ENCODE results near the gene EP300.
A peak's percentile ranks its signal among the peaks of the same experiment; 100 is the strongest.
"Not testable (repeated sequence)": the region's sequence is repeated elsewhere in the genome, so short reads cannot be mapped to it uniquely, and the experiment has no call there.

EP300 gene

GRCh38 chr22:41067968-41068367 is 24.4 kb upstream of the EP300 start:
- ATAC-seq (replicated peaks); DNase-seq; H3K27me3 Mint-ChIP-seq; H3K4me1 Mint-ChIP-seq (ENCODE audit: low read depth in 2 of 2); H3K9me3 Mint-ChIP-seq; H3K36me3 Mint-ChIP-seq (ENCODE audit: insufficient read depth); H3K27ac Mint-ChIP-seq; H3K4me3 Mint-ChIP-seq: not testable (repeated sequence)

- no peak for DNase-seq
- H3K9me3 Mint-ChIP-seq, result no peaks in the 10 kb centered on the region
- no peak overlapping the region for H3K27ac Mint-ChIP-seq
- ATAC-seq (replicated peaks), result no peak
- H3K27me3 Mint-ChIP-seq, result peaks cover 0 to 12% of the 10 kb centered on the region in 2 donors
- peaks cover 5 to 6% of the 10 kb centered on the region in 2 donors for H3K4me1 Mint-ChIP-seq (ENCODE audit: low read depth in 2 of 2)
- no peak overlapping the region for H3K4me3 Mint-ChIP-seq
- no peaks in the 10 kb centered on the region for H3K36me3 Mint-ChIP-seq (ENCODE audit: insufficient read depth)
These were observed 21.6 kb upstream of the EP300 start for GRCh38 chr22:41070665-41071331.

GRCh38 chr22:41074061-41074460 is 18.3 kb upstream of the EP300 start:
- H3K9me3 Mint-ChIP-seq, result no peaks in the 10 kb centered on the region
- no peak overlapping the region for H3K4me3 Mint-ChIP-seq
- ATAC-seq (replicated peaks), result no peak
- H3K27ac Mint-ChIP-seq, result no peak overlapping the region
- peaks cover 0 to 25% of the 10 kb centered on the region in 2 donors for H3K27me3 Mint-ChIP-seq
- H3K36me3 Mint-ChIP-seq (ENCODE audit: insufficient read depth), result no peaks in the 10 kb centered on the region
- peaks cover 2% of the 10 kb centered on the region in 2 donors for H3K4me1 Mint-ChIP-seq (ENCODE audit: low read depth in 2 of 2)
- DNase-seq, result no peak

- Mint-ChIP-seq H3K27ac (no peak overlapping the region), H3K4me1 (ENCODE audit: low read depth in 2 of 2) (no peaks in the 10 kb centered on the region), H3K9me3 (no peaks in the 10 kb centered on the region), H3K36me3 (ENCODE audit: insufficient read depth) (no peaks in the 10 kb centered on the region), H3K4me3 (no peak overlapping the region), H3K27me3 (peaks cover 0 to 25% of the 10 kb centered on the region in 2 donors)
- DNase-seq (no peak), ATAC-seq (replicated peaks) (no peak)
These were observed 17.9 kb upstream of the EP300 start for GRCh38 chr22:41074466-41074865.

GRCh38 chr22:41074941-41075710 is 17.3 kb upstream of the EP300 start:
- Mint-ChIP-seq H3K4me1 (ENCODE audit: low read depth in 2 of 2) (no peaks in the 10 kb centered on the region), H3K4me3 (no peak overlapping the region), H3K27ac (no peak overlapping the region), H3K27me3 (peaks cover 0 to 25% of the 10 kb centered on the region in 2 donors), H3K9me3 (no peaks in the 10 kb centered on the region), H3K36me3 (ENCODE audit: insufficient read depth) (no peaks in the 10 kb centered on the region)
- ATAC-seq (replicated peaks) (no peak), DNase-seq (no peak)

- no peak overlapping the region for H3K27ac Mint-ChIP-seq
- no peaks in the 10 kb centered on the region for H3K36me3 Mint-ChIP-seq (ENCODE audit: insufficient read depth)
- H3K9me3 Mint-ChIP-seq, result no peaks in the 10 kb centered on the region
- DNase-seq (no peak), ATAC-seq (replicated peaks) (no peak)
- no peak overlapping the region for H3K4me3 Mint-ChIP-seq
- H3K4me1 Mint-ChIP-seq (ENCODE audit: low read depth in 2 of 2), result no peaks in the 10 kb centered on the region
- peaks cover 0 to 25% of the 10 kb centered on the region in 2 donors for H3K27me3 Mint-ChIP-seq
These were observed 16.4 kb upstream of the EP300 start for GRCh38 chr22:41075946-41076345.

GRCh38 chr22:41076857-41077256 is 15.5 kb upstream of the EP300 start:
- H3K4me3 Mint-ChIP-seq, result no peak overlapping the region

GRCh38 chr22:41078931-41079330 is 13.5 kb upstream of the EP300 start:
- no peak for ATAC-seq (replicated peaks)
- DNase-seq, result no peak
- Mint-ChIP-seq H3K4me3 (no peak overlapping the region), H3K27ac (peak overlapping the region in 1 of 2 donors; percentile 23), H3K9me3 (no peaks in the 10 kb centered on the region), H3K4me1 (ENCODE audit: low read depth in 2 of 2) (no peaks in the 10 kb centered on the region), H3K36me3 (ENCODE audit: insufficient read depth) (peaks cover 3% of the 10 kb centered on the region), H3K27me3 (peaks cover 0 to 23% of the 10 kb centered on the region in 2 donors)

More at GRCh38 chr22:41076857-41077256, 15.5 kb upstream of the EP300 start:
- no peaks in the 10 kb centered on the region for H3K4me1 Mint-ChIP-seq (ENCODE audit: low read depth in 2 of 2)
- H3K27me3 Mint-ChIP-seq, result peaks cover 0 to 25% of the 10 kb centered on the region in 2 donors
- DNase-seq (no peak), ATAC-seq (replicated peaks) (no peak)
- no peak overlapping the region for H3K27ac Mint-ChIP-seq
- H3K36me3 Mint-ChIP-seq (ENCODE audit: insufficient read depth), result no peaks in the 10 kb centered on the region
- no peaks in the 10 kb centered on the region for H3K9me3 Mint-ChIP-seq

GRCh38 chr22:41085842-41086241 is 6.5 kb upstream of the EP300 start:
- no peak overlapping the region for H3K27ac Mint-ChIP-seq

GRCh38 chr22:41091132-41092022 is 1.0 kb upstream of the EP300 start:
- peaks cover 28 to 36% of the 10 kb centered on the region in 2 donors for H3K4me1 Mint-ChIP-seq (ENCODE audit: low read depth in 2 of 2)
- peaks cover 25% of the 10 kb centered on the region for H3K36me3 Mint-ChIP-seq (ENCODE audit: insufficient read depth)
- H3K9me3 Mint-ChIP-seq, result no peaks in the 10 kb centered on the region
- no peaks in the 10 kb centered on the region for H3K27me3 Mint-ChIP-seq
- ATAC-seq (replicated peaks) (peak; percentile 84), DNase-seq (peak; percentile 98)
- H3K4me3 Mint-ChIP-seq, result peak overlapping the region; percentile 95 to 97
- H3K27ac Mint-ChIP-seq, result peak overlapping the region; percentile 96 to 98

More at GRCh38 chr22:41085842-41086241, 6.5 kb upstream of the EP300 start:
- Mint-ChIP-seq H3K27me3 (no peaks in the 10 kb centered on the region), H3K4me3 (no peak overlapping the region), H3K9me3 (no peaks in the 10 kb centered on the region), H3K36me3 (ENCODE audit: insufficient read depth) (peaks cover 10% of the 10 kb centered on the region), H3K4me1 (ENCODE audit: low read depth in 2 of 2) (peaks cover 4% of the 10 kb centered on the region in 2 donors)
- DNase-seq, result no peak
- no peak for ATAC-seq (replicated peaks)

- Mint-ChIP-seq H3K27ac (peak overlapping the region; percentile 93 to 96), H3K27me3 (no peaks in the 10 kb centered on the region), H3K36me3 (ENCODE audit: insufficient read depth) (peaks cover 33% of the 10 kb centered on the region), H3K4me3 (peak overlapping the region; percentile 97 to 99), H3K4me1 (ENCODE audit: low read depth in 2 of 2) (peaks cover 34 to 47% of the 10 kb centered on the region in 2 donors), H3K9me3 (no peaks in the 10 kb centered on the region)
- ATAC-seq (replicated peaks) (no peak), DNase-seq (peak in 1 of 3 experiments; percentile 9)
These were observed 537 bp downstream of the EP300 start for GRCh38 chr22:41092847-41093411.

GRCh38 chr22:41094041-41094593 is 1.7 kb downstream of the EP300 start:
- Mint-ChIP-seq H3K4me1 (ENCODE audit: low read depth in 2 of 2) (peaks cover 36 to 58% of the 10 kb centered on the region in 2 donors), H3K27me3 (no peaks in the 10 kb centered on the region), H3K9me3 (no peaks in the 10 kb centered on the region), H3K4me3 (peak overlapping the region; percentile 97 to 99), H3K27ac (peak overlapping the region; percentile 93 to 96), H3K36me3 (ENCODE audit: insufficient read depth) (peaks cover 41% of the 10 kb centered on the region)
- no peak for DNase-seq
- no peak for ATAC-seq (replicated peaks)

GRCh38 chr22:41096391-41096790 is 4.0 kb downstream of the EP300 start:
- no peaks in the 10 kb centered on the region for H3K9me3 Mint-ChIP-seq
- peaks cover 48 to 73% of the 10 kb centered on the region in 2 donors for H3K4me1 Mint-ChIP-seq (ENCODE audit: low read depth in 2 of 2)
- no peak for ATAC-seq (replicated peaks)
- H3K27ac Mint-ChIP-seq, result peak overlapping the region; percentile 20 to 60
- peak overlapping the region; percentile 97 to 99 for H3K4me3 Mint-ChIP-seq
- H3K36me3 Mint-ChIP-seq (ENCODE audit: insufficient read depth), result peaks cover 45% of the 10 kb centered on the region
- no peaks in the 10 kb centered on the region for H3K27me3 Mint-ChIP-seq
- no peak for DNase-seq
